Natural killer cell (primary cell): ENCODE data around the gene COQ8A. TPM values are rescaled to one million over a fixed set of nuclear protein-coding genes. Genes with fewer than 3 reads are reported as not detected.

Experiments
- ATAC-seq, 3 donors: fragments of 150-1000 bp in 2 of 3; fragments of 200-7000 bp in 1 of 3; cut with Tn5 transposase; 1 replicate in 1 of 3; 2 replicates in 2 of 3; pipeline ENCODE4 v1.10.0; 2021; ENCODE audit warnings: mild to moderate bottlenecking in 2 of 3, moderate library complexity in 2 of 3
- DNase-seq, 2 donors: peaks; one replicate each; pipeline versions ENCODE4 v3.0.0 to v3.0.0-alpha.2; 2013 to 2021; ENCODE audit warnings: mixed read lengths in 1 of 2
- H3K27ac ChIP-seq: one replicate; pipeline ENCODE4 v1.5.1; 2013; ENCODE audit warnings: mild to moderate bottlenecking, low read length
- H3K27me3 ChIP-seq: one replicate; pipeline ENCODE4 v1.6.1; 2013; ENCODE audit warnings: low read length; ENCODE audit not compliant: control insufficient read depth, insufficient read depth
- H3K36me3 ChIP-seq: one replicate; pipeline ENCODE4 v1.6.1; 2013; ENCODE audit warnings: low read length; ENCODE audit not compliant: control insufficient read depth, insufficient read depth
- H3K4me1 ChIP-seq: one replicate; pipeline ENCODE4 v1.6.1; 2013; ENCODE audit warnings: low read length; ENCODE audit not compliant: control insufficient read depth, insufficient read depth
- H3K4me3 ChIP-seq: one replicate; pipeline ENCODE4 v1.5.1; 2013; ENCODE audit warnings: low read length
- H3K9me3 ChIP-seq: one replicate; pipeline ENCODE4 v1.6.1; 2013; ENCODE audit warnings: low read length; ENCODE audit not compliant: control insufficient read depth, insufficient read depth
- H3K27ac Mint-ChIP-seq, 2 donors: one replicate each; pipeline ENCODE4 v1.8.0; 2022; ENCODE audit warnings: mild to moderate bottlenecking in 2 of 2, mixed read lengths in 2 of 2, moderate library complexity in 1 of 2
- H3K27me3 Mint-ChIP-seq, 2 donors: one replicate each; pipeline ENCODE4 v1.8.0; 2022; ENCODE audit warnings: low read depth in 2 of 2, mixed read lengths in 2 of 2
- H3K36me3 Mint-ChIP-seq: one replicate; pipeline ENCODE4 v1.8.0; 2022; ENCODE audit warnings: mixed read lengths
- H3K4me1 Mint-ChIP-seq, 2 donors: one replicate each; pipeline ENCODE4 v1.8.0; 2022; ENCODE audit warnings: mixed read lengths in 2 of 2
- H3K4me3 Mint-ChIP-seq: one replicate; pipeline ENCODE4 v1.8.0; 2022; ENCODE audit warnings: mild to moderate bottlenecking, moderate library complexity, mixed read lengths
- H3K9me3 Mint-ChIP-seq, 2 donors: one replicate each; pipeline ENCODE4 v1.8.0; 2022; ENCODE audit warnings: mixed read lengths in 2 of 2
- CTCF ChIP-seq: fragments of 200-600 bp; IDR thresholded peaks from one replicate; pipeline ENCODE4 v1.8.0; 2022; ENCODE audit warnings: antibody characterized with exemption
- WGBS: methylation state at CpG from one replicate; pipeline ENCODE4 v1.1.7; 2013; ENCODE audit warnings: missing lambda C conversion rate; ENCODE audit not compliant: insufficient coverage; 5-methylcytosine and 5-hydroxymethylcytosine counted together
- intact Hi-C: fragments of 100-400 bp; cut with micrococcal nuclease; formaldehyde crosslinking; loops from one replicate; pipeline ENCODE4 v1.14.2; 2022
- total RNA-seq, 4 donors: library from RNA; stranded (reverse); fragments of 120-200 nt in 1 of 4; gene quantifications; one replicate each; pipeline versions ENCODE4 v1.2.3 to v1.2.4, GENCODE V29; 2013 to 2022

The COQ8A gene
- total RNA-seq, 3 donors from 2014 or later (not counting 1 experiment from before 2014, with no cell fraction given) = 42.9 to 59.7 (median 56.2) TPM

- Histone ChIP-seq H3K36me3 (peaks cover 20% of the 10 kb centered on the region), H3K27ac (no peak overlapping the region), H3K9me3 (no peaks in the 10 kb centered on the region), H3K4me3 (no peak overlapping the region), H3K27me3 (no peaks in the 10 kb centered on the region), H3K4me1 (no peaks in the 10 kb centered on the region)
- Mint-ChIP-seq H3K4me1 (peaks cover 0 to under 1% of the 10 kb centered on the region in 2 donors), H3K27ac (no peak overlapping the region), H3K4me3 (no peak overlapping the region), H3K27me3 (no peaks in the 10 kb centered on the region), H3K36me3 (no peaks in the 10 kb centered on the region), H3K9me3 (no peaks in the 10 kb centered on the region)
- DNase-seq (no peak), ATAC-seq (no peak)
- TF ChIP-seq CTCF = no peak
- 91% methylated on average over 17 of the region's 17 CpGs for WGBS
- intact Hi-C loops = no loop called here
Observed at GRCh38 chr1:226891846-226892523, 48.1 kb upstream of the COQ8A start.

- ATAC-seq (no peak), DNase-seq (no peak)
- H3K4me3 Mint-ChIP-seq = no peak overlapping the region
- peaks cover 0 to 5% of the 10 kb centered on the region in 2 donors for H3K4me1 Mint-ChIP-seq
- H3K27ac Mint-ChIP-seq = no peak overlapping the region
- intact Hi-C loops = no loop called here
- no peak overlapping the region for H3K4me3 ChIP-seq
- H3K36me3 Mint-ChIP-seq = no peaks in the 10 kb centered on the region
- H3K9me3 Mint-ChIP-seq = no peaks in the 10 kb centered on the region
- H3K27me3 Mint-ChIP-seq = no peaks in the 10 kb centered on the region
- H3K9me3 ChIP-seq = no peaks in the 10 kb centered on the region
- no peaks in the 10 kb centered on the region for H3K27me3 ChIP-seq
- no peak for TF ChIP-seq CTCF
- 86% methylated on average over 8 of the region's 8 CpGs for WGBS
- no peaks in the 10 kb centered on the region for H3K4me1 ChIP-seq
- H3K27ac ChIP-seq = no peak overlapping the region
- peaks cover 20% of the 10 kb centered on the region for H3K36me3 ChIP-seq
Observed at GRCh38 chr1:226892524-226892875, 47.6 kb upstream of the COQ8A start.

GRCh38 chr1:226893936-226894335 is 46.2 kb upstream of the COQ8A start:
- Histone ChIP-seq H3K9me3 (no peaks in the 10 kb centered on the region), H3K27ac (no peak overlapping the region), H3K36me3 (peaks cover 18% of the 10 kb centered on the region), H3K4me1 (no peaks in the 10 kb centered on the region), H3K27me3 (no peaks in the 10 kb centered on the region), H3K4me3 (no peak overlapping the region)
- ATAC-seq (no peak), DNase-seq (no peak)
- Mint-ChIP-seq H3K9me3 (no peaks in the 10 kb centered on the region), H3K4me1 (peaks cover 0 to 5% of the 10 kb centered on the region in 2 donors), H3K36me3 (no peaks in the 10 kb centered on the region), H3K27ac (no peak overlapping the region), H3K27me3 (no peaks in the 10 kb centered on the region), H3K4me3 (no peak overlapping the region)
- 96% methylated on average over 13 of the region's 13 CpGs for WGBS
- no peak for TF ChIP-seq CTCF
- intact Hi-C loops = no loop called here

GRCh38 chr1:226894826-226895225 is 45.3 kb upstream of the COQ8A start:
- no peaks in the 10 kb centered on the region for H3K36me3 Mint-ChIP-seq
- no peak for TF ChIP-seq CTCF
- H3K4me1 ChIP-seq = no peaks in the 10 kb centered on the region
- no peaks in the 10 kb centered on the region for H3K27me3 ChIP-seq
- no peaks in the 10 kb centered on the region for H3K27me3 Mint-ChIP-seq
- H3K36me3 ChIP-seq = peaks cover 18% of the 10 kb centered on the region
- H3K4me1 Mint-ChIP-seq = peaks cover 0 to 14% of the 10 kb centered on the region in 2 donors
- DNase-seq (no peak), ATAC-seq (no peak)
- no peaks in the 10 kb centered on the region for H3K9me3 ChIP-seq
- no peak overlapping the region for H3K27ac Mint-ChIP-seq
- 97% methylated on average over 3 of the region's 3 CpGs for WGBS
- H3K27ac ChIP-seq = no peak overlapping the region
- H3K9me3 Mint-ChIP-seq = no peaks in the 10 kb centered on the region
- H3K4me3 Mint-ChIP-seq = no peak overlapping the region
- no peak overlapping the region for H3K4me3 ChIP-seq
- intact Hi-C loops = no loop called here
